Measurements from ENCODE around the gene MFAP5. TPM values are rescaled to one million over a fixed set of nuclear protein-coding genes. Genes with fewer than 3 reads are reported as not detected.
"Not testable (repeated sequence)": the region's sequence is repeated elsewhere in the genome, so short reads cannot be mapped to it uniquely, and the experiment has no call there.

MFAP5 gene
- total RNA-seq, 1 experiment from 2014 or later, result not detected

DNA sequence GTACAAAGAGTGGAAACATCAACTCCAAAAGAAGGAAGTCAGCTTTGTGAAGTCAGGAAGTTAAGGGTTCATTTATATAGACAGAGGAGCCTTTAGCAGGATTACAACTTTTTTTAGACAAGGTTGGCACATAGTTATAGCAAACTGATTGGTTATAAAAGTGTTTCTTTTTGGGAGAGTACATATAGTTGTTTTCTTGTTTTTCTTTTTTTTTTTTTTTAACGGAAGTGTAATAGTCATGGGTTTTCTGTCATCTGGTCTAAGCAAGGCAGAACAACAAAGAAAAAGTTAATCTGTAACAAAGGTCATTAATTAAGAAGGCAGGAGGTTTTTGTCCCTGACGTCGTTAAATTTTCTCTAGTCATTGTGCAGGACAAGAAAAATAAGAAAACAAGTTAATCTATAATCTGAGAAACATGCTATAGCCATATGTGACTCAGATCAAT lies 13.0 kb upstream of the MFAP5 start:
- no peak for DNase-seq (ENCODE audit: low read depth)

DNA sequence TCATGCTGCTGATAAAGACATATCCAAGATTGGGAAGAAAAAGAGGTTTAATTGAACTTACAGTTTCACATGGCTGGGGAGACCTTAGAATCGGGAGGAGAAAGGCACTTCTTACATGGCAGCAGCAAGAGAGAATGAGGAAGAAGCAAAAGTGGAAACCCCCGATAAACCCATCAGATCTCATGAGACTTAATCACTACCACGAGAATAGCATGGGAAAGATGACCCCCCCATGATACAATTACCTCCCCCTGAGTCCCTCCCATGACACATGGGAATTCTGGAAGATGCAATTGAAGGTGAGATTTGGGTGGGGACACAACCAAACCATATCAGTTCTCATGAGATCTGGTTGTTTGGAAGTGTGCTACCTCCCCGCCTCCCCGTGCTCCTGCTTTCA lies 9.8 kb upstream of the MFAP5 start:
- no peak for DNase-seq (ENCODE audit: low read depth)

DNA sequence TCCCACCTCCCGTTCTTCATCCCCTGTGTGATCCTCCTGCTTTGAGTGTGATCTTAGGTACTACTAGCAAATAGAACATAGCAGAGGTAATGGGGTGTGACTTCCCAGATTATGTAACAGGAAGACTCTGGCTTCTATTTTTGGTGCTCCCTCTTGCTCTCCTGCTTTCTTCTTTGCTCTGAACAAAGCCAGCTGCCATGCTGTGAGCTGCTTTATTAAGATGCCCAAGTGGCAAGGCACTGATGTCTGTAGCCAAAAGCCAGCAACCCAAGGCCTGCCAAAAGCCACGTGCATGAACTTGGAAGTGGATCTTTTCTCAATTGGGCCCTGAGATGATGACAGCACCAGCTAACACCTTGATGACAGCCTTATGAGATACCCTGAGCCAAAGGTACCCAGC lies 5.8 kb upstream of the MFAP5 start:
- no peak for DNase-seq (ENCODE audit: low read depth)

DNA sequence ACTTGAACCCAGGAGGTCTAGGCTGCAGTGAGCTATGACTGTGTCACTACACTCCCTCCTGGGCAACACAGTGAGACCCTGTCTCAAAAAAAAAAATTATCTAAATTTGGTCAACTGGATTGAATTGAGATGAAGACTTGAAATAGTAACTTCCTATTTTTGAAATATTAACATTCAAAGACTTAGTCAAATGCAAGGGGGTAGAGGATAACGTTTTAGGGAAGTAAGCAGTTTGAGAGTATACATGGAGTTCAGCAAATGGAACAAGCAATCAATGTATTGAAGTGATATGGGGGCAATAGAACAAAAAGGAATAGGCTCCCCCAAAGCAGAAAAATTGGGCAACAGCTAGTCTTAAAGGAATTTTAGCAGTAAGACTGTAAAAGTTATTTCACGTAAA lies 4.6 kb upstream of the MFAP5 start:
- no peak for DNase-seq (ENCODE audit: low read depth)

DNA sequence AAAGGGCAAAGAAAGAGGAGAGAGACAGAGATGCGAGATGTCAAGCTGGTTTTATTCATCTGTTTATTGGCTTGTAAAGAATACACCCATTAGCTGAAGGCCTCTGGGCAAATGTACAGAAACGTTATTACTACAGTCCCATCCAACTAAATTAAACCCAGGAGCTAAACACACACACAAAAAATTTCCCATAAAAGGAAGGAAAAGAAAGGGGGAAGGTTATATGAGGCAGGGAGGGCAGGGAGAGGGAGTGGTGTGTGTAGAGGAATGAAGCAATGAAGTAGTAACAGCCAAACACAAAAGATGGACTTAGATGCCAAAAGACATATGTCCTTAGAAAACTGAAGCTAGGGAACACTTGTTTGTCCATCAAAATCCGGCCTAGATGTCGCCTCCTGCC lies 3.1 kb upstream of the MFAP5 start:
- DNase-seq (ENCODE audit: low read depth), result no peak

DNA sequence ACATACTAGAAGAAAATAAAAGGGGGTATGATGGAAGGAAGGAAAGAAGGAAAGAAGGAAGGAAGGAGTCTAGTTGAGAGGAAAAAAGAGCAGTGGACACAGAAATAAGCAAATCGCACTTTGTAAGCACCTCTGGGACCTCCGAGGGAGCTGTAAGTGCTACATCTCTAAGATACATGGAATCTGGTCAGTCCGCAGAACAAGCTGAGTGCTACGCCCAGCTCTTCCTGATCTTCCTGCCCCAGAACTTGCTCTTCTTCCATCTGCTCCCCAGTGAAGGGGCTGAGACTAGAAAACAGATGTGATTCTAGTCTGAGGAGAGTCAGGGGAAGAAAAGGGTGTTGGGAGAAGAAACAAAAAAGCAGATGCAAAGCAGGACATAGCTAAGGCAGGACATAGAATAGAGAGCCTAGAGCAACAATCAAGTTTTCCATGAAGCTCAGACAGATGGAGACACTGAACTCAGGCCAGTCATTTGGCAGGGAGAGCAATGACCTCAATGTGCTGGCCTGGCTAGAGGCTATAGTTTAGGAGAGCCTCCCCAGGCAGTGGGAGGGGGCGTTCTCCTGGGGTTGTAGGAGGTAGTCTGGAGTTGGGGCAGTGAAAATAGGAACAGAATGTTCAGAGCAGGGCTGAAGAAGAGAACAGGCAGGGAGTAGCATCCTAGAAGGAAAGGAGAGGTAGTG lies 1.7 kb upstream of the MFAP5 start:
- DNase-seq (ENCODE audit: low read depth), result no peak

DNA sequence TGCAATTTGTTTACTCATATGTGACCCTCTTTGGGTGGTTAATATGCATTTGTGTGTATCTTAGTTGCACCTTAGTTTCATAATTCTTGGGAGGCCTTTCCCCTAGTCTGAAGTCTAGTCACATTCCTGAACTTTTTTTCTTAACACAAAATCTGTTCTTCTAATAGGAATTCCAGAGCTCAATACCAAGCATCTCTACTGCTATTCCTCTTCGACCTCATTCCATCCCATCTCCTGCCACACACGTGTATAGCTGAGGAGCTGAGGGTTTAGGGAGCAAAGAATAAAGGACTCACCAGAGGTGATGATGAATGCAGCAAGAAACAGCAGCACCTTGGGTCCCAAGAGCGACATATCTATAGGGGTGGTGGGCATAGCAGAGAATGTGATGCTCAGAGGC lies 875 bp downstream of the MFAP5 start:
- DNase-seq (ENCODE audit: low read depth), result no peak

DNA sequence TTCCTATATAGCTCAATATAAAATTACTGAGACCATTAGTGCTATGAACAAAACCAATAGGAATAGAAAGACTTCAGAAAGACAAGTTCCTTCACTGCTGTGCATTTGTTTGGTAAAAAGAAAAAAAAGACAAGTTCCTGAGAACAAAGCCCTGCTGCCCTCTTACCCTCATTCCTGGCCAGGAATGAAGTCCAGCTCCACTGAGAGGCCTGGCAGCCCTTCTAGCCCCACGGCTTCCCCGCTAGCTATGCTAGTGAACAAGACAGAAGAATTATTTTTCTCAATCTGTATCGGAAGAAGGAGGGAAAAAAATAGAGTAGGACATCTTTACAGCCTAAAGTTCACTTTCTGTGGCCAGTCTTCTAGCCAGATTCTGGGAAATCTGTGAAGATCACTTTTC lies 1.6 kb downstream of the MFAP5 start:
- DNase-seq (ENCODE audit: low read depth), result no peak

DNA sequence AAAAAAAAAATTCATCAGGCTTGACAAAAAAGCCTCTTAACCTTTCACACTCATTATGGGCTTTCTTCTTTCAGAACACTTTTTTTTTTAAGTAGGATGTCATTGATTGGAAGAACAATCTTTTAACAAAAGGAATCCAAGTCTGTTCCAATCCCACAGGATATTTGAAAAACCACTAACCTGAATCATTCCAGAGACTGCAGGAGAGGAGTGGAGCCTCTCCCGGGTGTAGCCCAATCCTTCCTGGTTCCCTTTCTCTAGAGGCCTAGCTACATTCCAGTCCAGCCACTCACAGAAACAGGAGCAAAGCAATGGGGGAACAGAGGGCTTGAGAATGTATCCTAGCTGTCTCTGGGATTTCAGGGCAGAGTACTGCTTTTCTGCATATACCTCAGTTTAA lies 4.3 kb downstream of the MFAP5 start:
- peak; percentile 52 for DNase-seq (ENCODE audit: low read depth)

DNA sequence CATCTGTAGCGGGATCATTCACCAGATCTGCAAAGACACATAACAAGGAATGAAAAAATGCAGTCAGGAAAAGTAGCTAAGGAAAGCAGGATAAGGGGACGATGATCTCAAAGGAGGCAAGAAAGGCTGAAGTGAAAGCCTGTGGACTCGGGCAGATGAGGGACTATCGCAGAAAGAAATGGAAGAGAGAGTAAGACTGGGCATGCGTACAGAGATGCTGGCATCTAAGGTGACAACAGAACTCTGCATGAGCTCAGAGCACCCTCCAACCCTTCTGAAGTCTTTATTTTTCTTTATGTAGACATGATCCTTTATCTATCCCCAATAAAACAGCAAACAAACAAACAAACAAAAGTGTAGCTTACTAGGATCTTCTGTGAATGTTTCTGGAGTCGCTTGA lies 7.2 kb downstream of the MFAP5 start:
- DNase-seq (ENCODE audit: low read depth), result no peak

DNA sequence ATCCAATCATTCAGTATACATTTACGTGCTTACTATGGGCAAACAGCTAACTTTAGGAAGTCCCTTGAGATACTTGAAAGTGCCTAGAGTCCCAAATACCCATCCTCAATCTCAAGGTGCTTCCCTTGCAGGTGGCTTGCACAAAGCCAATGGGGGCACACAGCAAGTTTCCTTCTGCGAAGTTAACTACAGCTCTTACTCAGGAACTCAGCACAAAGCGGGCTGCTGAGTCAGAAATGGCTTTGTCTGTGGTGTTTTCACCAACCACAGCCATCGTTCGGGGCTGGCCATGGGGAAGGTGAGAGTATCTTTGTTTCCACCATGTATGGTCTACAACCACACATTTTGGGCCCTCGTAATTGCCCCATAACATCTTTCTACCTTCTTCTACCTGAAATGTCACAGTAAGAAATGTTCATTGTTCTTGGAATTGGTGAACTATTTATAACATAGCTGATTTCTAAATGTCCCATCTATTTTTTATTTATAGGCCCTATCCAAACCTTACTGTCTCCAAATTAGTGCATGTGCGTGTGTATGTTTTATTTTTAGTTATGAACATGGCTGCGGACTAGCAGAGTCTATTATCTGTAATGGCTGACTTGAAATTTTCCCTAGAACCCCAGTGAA lies 13.9 kb downstream of the MFAP5 start:
- DNase-seq (ENCODE audit: low read depth), result no peak

DNA sequence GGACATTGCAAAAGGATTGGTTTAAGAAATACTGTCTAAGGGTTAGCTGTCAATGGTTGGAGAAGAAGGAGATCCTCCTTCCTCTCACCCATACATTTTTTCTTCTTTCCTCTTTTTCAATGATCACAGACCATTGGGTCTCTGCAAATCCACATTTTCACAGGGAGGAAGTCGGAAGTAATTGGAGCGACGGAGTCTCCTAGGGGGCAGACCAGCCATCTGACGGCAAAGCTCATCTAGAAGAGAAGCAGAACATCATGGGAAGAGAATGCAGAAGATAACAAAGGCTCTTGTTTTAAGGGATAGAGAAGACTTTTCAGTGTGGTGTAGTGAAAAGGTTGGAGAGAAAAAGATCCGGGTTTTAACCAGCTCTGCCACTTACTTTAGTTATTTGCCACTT lies 14.7 kb downstream of the MFAP5 start:
- DNase-seq (ENCODE audit: low read depth), result no peak

DNA sequence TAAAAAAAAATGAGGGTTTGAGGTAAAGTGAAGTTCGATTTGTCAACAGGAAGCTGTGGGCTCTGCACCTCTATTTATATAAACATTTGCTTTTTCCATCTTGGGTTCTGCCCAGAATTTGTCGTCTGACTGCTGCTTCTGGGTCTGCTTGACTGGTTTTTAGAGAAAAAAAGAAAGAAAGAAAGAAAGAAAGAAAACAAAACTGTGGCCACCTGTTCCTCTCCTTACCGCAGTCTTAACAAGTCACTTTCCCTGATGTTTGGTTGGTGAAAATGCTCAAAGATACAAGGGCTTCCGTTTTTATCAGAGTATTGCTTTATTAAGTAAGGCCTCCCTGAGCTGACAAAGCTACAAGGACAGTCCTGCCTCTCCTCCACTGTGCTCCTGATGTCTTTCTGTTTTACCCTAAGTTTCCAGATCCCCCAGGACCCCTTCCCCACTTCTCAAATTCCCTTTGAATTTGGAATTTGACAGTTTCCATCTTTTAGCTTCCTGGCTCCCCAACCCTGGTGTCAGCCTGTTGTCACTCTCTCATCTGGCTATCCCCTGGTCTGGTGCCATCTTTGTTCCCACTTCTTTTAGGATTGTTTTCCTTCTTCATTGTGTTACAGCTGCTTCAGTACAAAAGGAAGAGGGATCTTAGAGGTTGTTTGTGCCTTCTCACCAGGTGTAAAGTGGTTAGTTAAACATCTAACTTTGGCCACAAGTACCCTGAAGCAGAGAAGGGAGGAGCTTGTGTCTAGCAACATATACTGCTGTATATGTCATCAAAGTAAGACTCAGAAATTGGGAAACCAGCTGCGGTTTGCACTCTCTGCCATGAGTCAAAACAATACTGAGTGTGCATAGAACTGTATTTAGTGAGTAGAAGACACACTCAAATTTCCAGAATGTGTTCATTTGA lies 18.0 kb downstream of the MFAP5 start:
- no peak for DNase-seq (ENCODE audit: low read depth)

DNA sequence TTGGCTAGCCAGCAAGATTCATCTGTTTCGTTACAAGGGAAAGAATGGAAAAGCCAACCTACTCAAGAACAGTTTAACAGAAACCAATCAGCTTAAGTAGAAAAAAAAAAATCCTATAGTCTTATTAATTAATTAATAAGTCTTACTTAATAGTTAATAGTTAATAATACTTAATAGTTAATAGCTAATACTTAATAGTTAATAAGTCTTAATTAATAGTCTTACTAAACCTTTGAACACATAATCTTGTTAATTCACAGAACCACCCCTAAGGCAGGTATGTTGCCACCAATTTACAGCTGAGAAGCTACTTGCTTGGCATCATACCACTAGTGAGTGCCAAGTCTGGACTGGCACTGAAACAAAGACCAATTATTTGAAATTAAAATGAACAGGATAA lies 19.9 kb downstream of the MFAP5 start:
- DNase-seq (ENCODE audit: low read depth), result no peak

DNA sequence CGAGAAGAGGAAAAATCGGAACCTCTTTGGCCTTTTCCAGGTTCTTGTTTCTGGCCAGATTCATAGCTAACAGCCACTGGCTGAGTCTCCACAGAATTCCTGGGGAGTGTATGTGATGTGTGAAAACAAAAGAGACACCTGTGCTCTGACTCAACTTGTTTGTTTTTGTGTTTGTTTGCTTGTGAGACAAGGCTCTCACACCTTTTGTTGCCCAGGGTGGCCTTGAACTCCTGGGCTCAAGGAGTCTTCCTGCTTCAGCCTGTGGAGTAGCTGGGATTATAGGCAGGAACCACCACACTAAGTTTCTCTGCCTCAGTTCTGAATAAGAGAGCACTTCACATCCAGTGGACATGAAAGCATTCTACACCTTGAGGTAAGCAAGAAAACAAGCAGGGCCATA lies 22.7 kb downstream of the MFAP5 start:
- no peak for DNase-seq (ENCODE audit: low read depth)

DNA sequence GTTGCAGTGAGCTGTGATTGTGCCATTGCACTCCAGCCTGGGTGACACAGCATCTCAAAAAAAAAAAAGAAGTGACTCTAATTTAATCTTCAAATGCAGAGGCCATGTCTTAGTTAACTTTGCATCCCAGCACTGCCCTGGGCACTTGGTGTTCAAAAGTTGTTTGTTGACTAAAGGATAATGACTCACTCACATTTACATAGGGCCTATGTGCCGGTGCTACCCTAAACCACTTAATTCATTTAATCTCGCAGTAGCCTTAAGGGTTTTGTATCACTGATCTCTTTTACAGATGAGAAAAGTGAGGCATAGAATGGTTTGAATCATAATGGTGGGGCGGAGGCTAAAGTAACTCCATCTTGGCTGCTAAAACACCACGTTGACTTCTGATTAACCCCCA lies 23.7 kb downstream of the MFAP5 start:
- no peak for DNase-seq (ENCODE audit: low read depth)

DNA sequence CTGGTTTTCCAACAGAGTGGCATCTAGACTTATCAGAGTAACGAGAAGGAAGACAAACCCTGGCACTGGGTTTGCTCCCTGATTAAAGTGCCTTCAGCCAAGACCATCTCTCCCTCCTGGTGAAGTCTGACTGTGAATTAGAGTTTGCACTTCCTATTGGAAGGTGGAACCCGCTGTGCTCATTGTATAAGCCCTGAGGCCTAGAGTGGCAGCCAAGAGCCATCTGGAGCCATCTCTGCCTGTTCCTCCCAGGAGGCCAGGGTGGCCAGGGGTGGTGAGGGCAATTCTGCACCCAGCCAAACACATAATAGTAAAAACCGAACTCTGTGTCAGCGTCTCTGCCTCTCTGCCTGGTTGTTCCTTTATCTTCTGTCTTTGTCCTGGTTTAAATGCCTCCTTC lies 25.0 kb downstream of the MFAP5 start:
- DNase-seq (ENCODE audit: low read depth), result no peak

DNA sequence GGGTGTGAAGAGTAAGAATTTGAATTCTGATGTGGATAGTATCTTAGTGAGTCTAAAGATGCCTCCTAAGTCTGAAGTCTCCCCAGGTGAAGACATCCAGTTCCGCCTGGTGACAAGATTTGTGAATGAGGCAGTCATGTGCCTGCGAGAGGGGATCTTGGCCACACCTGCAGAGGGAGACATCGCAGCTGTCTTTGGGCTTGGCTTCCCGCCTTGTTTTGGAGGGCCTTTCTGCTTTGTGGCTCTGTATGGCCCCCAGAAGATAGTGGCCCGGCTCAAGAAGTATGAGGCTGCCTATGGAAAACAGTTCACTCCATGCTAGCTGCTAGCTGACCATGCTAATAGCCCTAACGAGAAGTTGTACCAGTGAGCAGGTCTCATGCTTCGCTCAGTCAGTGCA lies 25.4 kb downstream of the MFAP5 start:
- DNase-seq (ENCODE audit: low read depth), result no peak

DNA sequence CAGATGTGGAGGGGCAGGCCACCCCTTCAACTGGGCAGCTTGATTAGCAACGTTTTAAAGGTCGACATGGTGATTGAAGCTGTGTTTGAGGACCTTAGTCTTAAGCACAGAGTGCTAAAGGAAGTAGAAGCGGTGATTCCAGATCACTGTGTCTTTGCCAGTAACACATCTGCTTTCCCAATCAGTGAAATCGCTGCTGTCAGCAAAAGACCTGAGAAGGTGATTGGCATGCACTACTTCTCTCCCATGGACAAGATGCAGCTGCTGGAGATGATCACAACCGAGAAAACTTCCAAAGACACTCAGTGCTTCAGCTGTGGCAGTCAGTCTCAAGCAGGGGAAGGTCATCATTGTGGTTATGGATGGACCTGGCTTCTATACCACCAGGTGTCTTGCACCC lies 26.0 kb downstream of the MFAP5 start:
- DNase-seq (ENCODE audit: low read depth), result no peak

DNA sequence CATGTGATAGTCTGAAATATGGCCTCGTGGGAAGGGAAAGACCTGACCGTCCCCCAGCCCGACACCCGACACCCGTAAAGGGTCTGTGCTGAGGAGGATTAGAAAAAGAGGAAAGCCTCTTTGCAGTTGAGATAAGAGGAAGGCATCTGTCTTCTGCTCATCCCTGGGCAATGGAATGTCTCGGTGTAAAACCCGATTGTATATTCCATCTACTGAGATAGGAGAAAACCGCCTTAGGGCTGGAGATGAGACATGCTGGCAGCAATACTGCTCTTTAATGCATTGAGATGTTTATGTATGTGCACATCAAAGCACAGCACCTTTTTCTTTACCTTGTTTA lies 26.6 kb downstream of the MFAP5 start:
- DNase-seq (ENCODE audit: low read depth), result not testable (repeated sequence)

DNA sequence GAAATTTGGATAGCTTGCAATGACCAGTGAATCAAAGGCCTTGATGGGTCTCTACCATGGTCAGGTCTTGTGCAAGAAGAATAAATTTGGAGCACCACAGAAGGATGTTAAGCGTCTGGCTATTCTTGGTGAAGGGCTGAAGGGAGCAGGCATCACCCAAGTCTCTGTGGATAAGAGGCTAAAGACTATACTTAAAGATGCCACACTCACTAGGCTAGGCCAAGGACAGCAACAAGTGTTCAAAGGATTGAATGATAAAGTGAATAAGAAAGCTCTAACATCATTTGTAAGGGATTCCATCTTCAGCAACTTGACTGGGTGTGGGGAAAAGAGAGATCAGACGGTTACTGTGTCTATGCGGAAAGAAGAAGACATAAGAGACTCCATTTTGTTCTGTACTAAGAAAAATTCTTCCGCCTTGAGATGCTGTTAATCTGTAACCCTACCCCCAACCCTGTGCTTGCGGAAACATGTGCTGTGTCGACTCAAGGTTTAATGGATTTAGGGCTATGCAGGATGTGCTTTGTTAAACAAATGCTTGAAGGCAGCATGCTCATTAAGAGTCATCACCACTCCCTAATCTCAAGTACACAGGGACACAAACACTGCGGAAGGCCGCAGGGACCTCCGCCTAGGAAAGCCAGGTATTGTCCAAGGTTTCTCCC lies 27.2 kb downstream of the MFAP5 start:
- DNase-seq (ENCODE audit: low read depth), result not testable (repeated sequence)

DNA sequence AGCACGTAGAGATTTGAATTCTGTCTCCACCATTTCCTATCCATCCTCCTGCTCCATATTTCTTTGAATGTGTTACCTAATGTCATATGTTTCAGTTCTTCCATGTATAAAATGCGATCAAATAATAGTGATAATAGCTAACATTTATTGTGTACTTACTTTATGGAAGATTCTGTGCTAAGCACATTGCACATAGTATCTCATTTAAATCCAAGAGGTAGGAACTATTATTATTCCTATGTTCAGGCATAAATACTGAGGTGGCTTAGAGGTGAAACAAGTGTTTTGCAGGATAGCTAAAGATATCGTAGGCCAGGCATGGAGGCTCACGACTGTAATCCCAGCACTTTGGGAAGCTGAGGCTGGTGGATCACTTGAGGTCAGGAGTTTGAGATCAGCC lies 32.5 kb downstream of the MFAP5 start:
- DNase-seq (ENCODE audit: low read depth), result no peak

Measured in M059J (cell line).